IMR-90 (cell line): ENCODE measurements around the gene ADGRG6. TPM values are rescaled to one million over a fixed set of nuclear protein-coding genes. Genes with fewer than 3 reads are reported as not detected.

Experiments used
- ATAC-seq: fragments of 200-7000 bp; cut with Tn5 transposase; 2 replicates; pipeline ENCODE4 v1.9.1; 2020; ENCODE audit warnings: low read depth, mild to moderate bottlenecking, moderate library complexity
- BruUV-seq: library from RNA; stranded (reverse); fragments of 400-500 nt; replicated peaks from 2 replicates; lab custom pipeline; 2021; lab: Mats Ljungman, UMichigan
- CTCF ChIA-PET: fragments of 300-600 bp; formaldehyde crosslinking; extraction: SDS; loops from one replicate; lab custom pipeline; 2021; ENCODE audit warnings: antibody characterized with exemption; lab: Yijun Ruan, JAX
- POLR2A ChIA-PET: fragments of 300-600 bp; sonication (Branson Sonifier 250); formaldehyde crosslinking; loops from one replicate; lab custom pipeline; 2022; ENCODE audit warnings: antibody characterized with exemption; ENCODE audit not compliant: unreplicated experiment; lab: Charles Lee
- DNase-seq: peaks from one replicate; pipeline ENCODE4 v3.0.0; 2013
- H2AFZ ChIP-seq: replicated peaks from 2 replicates; pipeline ENCODE3; 2013; ENCODE audit warnings: low read length, mild to moderate bottlenecking; ENCODE audit not compliant: poor library complexity
- H2AK5ac ChIP-seq: 2 replicates; pipeline ENCODE4 v1.6.1; 2013; ENCODE audit warnings: low read depth, low read length, inconsistent platforms
- H2AK9ac ChIP-seq: replicated peaks from 2 replicates; pipeline ENCODE3; 2013; ENCODE audit warnings: mild to moderate bottlenecking, low read depth, low read length, moderate library complexity; ENCODE audit not compliant: poor library complexity
- H2BK120ac ChIP-seq: 2 replicates; pipeline ENCODE4 v1.6.1; 2013; ENCODE audit warnings: low read depth, low read length, inconsistent platforms
- H2BK15ac ChIP-seq: 3 replicates; pipeline ENCODE4 v1.6.1; 2013; ENCODE audit warnings: low read depth, low read length, inconsistent platforms
- H2BK20ac ChIP-seq: 2 replicates; pipeline ENCODE4 v1.6.1; 2013; ENCODE audit warnings: low read depth, mild to moderate bottlenecking, inconsistent platforms, low read length, moderate library complexity
- H2BK5ac ChIP-seq: 2 replicates; pipeline ENCODE4 v1.6.1; 2013; ENCODE audit warnings: mild to moderate bottlenecking, low read depth, low read length, inconsistent platforms; ENCODE audit not compliant: poor library complexity, severe bottlenecking
- H3K14ac ChIP-seq: replicated peaks from 2 replicates; pipeline ENCODE4 v1.6.1; 2013; ENCODE audit warnings: low read depth, low read length, inconsistent platforms
- H3K18ac ChIP-seq: 2 replicates; pipeline ENCODE4 v1.6.1; 2013; ENCODE audit warnings: low read depth, low read length, control low read depth
- H3K23ac ChIP-seq: 2 replicates; pipeline ENCODE4 v1.6.1; 2013; ENCODE audit warnings: low read depth, low read length, inconsistent platforms
- H3K27ac ChIP-seq: 2 replicates; pipeline ENCODE4 v1.5.1; 2013; ENCODE audit warnings: mild to moderate bottlenecking, control low read depth, low read length; ENCODE audit not compliant: insufficient read depth
- H3K27me3 ChIP-seq: 2 replicates; pipeline ENCODE4 v1.6.1; 2013; ENCODE audit warnings: low read length; ENCODE audit not compliant: control insufficient read depth, insufficient read depth
- H3K36me3 ChIP-seq: 2 replicates; pipeline ENCODE4 v1.6.1; 2013; ENCODE audit warnings: low read length, mixed read lengths; ENCODE audit not compliant: control insufficient read depth, insufficient read depth
- H3K4ac ChIP-seq: 2 replicates; pipeline ENCODE4 v1.6.1; 2013; ENCODE audit warnings: low read depth, low read length, inconsistent platforms
- H3K4me1 ChIP-seq: 2 replicates; pipeline ENCODE4 v1.6.1; 2013; ENCODE audit warnings: low read length, mixed read lengths; ENCODE audit not compliant: control insufficient read depth, insufficient read depth
- H3K4me2 ChIP-seq: 2 replicates; pipeline ENCODE4 v1.6.1; 2013; ENCODE audit warnings: low read depth, mild to moderate bottlenecking, control low read depth, low read length, moderate library complexity
- H3K4me3 ChIP-seq: 2 replicates; pipeline ENCODE4 v1.5.1; 2013; ENCODE audit warnings: low read depth, mild to moderate bottlenecking, control low read depth, low read length, moderate library complexity; ENCODE audit not compliant: insufficient read depth
- H3K56ac ChIP-seq: 2 replicates; pipeline ENCODE4 v1.6.1; 2013; ENCODE audit warnings: low read length, inconsistent platforms; ENCODE audit not compliant: insufficient read depth; ENCODE audit errors: extremely low read depth
- H3K79me1 ChIP-seq, 2 experiments: 2 replicates each; pipeline ENCODE4 v1.6.1; 2013; ENCODE audit warnings: low read length in 2 of 2, inconsistent platforms in 1 of 2, low read depth in 1 of 2
- H3K9ac ChIP-seq: 2 replicates; pipeline ENCODE4 v1.6.1; 2013; ENCODE audit warnings: low read depth, low read length, control low read depth
- H3K9me1 ChIP-seq: 2 replicates; pipeline ENCODE4 v1.6.1; 2013; ENCODE audit warnings: low read length, inconsistent platforms; ENCODE audit not compliant: insufficient read depth
- H3K9me3 ChIP-seq: 2 replicates; pipeline ENCODE4 v1.6.1; 2013; ENCODE audit warnings: low read length; ENCODE audit not compliant: control insufficient read depth, insufficient read depth
- H4K20me1 ChIP-seq: 2 replicates; pipeline ENCODE4 v1.6.1; 2013; ENCODE audit warnings: low read length, inconsistent platforms; ENCODE audit not compliant: insufficient read depth
- H4K5ac ChIP-seq: 2 replicates; pipeline ENCODE4 v1.6.1; 2013; ENCODE audit warnings: mild to moderate bottlenecking, low read depth, low read length, control low read depth
- H4K8ac ChIP-seq, 2 experiments: 2 replicates each; pipeline ENCODE4 v1.6.1; 2013; ENCODE audit warnings: low read depth in 2 of 2, low read length in 2 of 2, control low read depth in 1 of 2, inconsistent platforms in 1 of 2
- H4K91ac ChIP-seq: 2 replicates; pipeline ENCODE4 v1.6.1; 2013; ENCODE audit warnings: low read depth, low read length, inconsistent platforms; ENCODE audit not compliant: insufficient read depth
- CHD1 ChIP-seq: IDR thresholded peaks from 2 replicates; pipeline ENCODE4 v1.6.1; 2012; ENCODE audit warnings: low read depth, low read length, improper control_type of control experiment
- ELK1 ChIP-seq: fragments of 150-350 bp; IDR thresholded peaks from 2 replicates; pipeline ENCODE4 v1.6.1; 2016; ENCODE audit warnings: low read depth, mild to moderate bottlenecking, low read length, moderate library complexity, borderline replicate concordance
- RCOR1 ChIP-seq: IDR thresholded peaks from 2 replicates; pipeline ENCODE4 v1.6.1; 2012; ENCODE audit warnings: mild to moderate bottlenecking, low read length, improper control_type of control experiment; ENCODE audit not compliant: insufficient replicate concordance
- RFX5 ChIP-seq: IDR thresholded peaks from 2 replicates; pipeline ENCODE4 v1.8.0; 2012; ENCODE audit warnings: low read depth, mild to moderate bottlenecking, low read length, moderate library complexity
- WGBS, 2 experiments: methylation state at CpG; one replicate each; pipeline versions ENCODE4 v1.1.5 to v1.1.7; 2013; ENCODE audit warnings: missing lambda C conversion rate in 2 of 2; ENCODE audit not compliant: insufficient read length in 1 of 2; ENCODE audit errors: extremely low coverage in 2 of 2; 5-methylcytosine and 5-hydroxymethylcytosine counted together
- dilution Hi-C: fragments of 300-500 bp; cut with HindIII; formaldehyde crosslinking; loops from one replicate; pipeline ENCODE4 v1.14.3; 2018; ENCODE audit warnings: low sequenced_read_pairs; ENCODE audit not compliant: unreplicated experiment
- in situ Hi-C: fragments of 300-500 bp; cut with MboI; formaldehyde crosslinking; loops from 3 replicates; pipeline ENCODE4 v1.14.3; 2019; ENCODE audit warnings: low sequenced_read_pairs, inconsistent platforms, mixed read lengths
- intact Hi-C: fragments of 100-400 bp; cut with micrococcal nuclease; formaldehyde crosslinking; loops from 2 replicates; pipeline ENCODE4 v1.10.0; 2022
- polyA plus RNA-seq, 3 experiments: library from polyadenylated mRNA; depleted of rRNA; stranded (reverse); fragments of >200 nt; gene quantifications; 2 replicates each; pipeline ENCODE4 v1.2.3, GENCODE V29; 2012; ENCODE audit warnings: low replicate concordance in 1 of 3
- total RNA-seq: library from RNA; depleted of rRNA; stranded (reverse); fragments of >200 nt; gene quantifications from 2 replicates; pipeline ENCODE4 v1.2.3, GENCODE V29; 2012

ADGRG6 gene
- total and polyA plus RNA-seq, 2 of the 4 experiments (the other 2 are of a cell fraction), result 10.0 to 20.3 TPM

GRCh38 chr6:142361779-142362750 is 60.3 kb downstream of the ADGRG6 start (continued):
- TF ChIP-seq ELK1, result no peak

- in situ Hi-C loops, result no loop called here
- Histone ChIP-seq H4K91ac (peak overlapping the region; percentile 77), H3K9ac (peak overlapping the region; percentile 41; the same call in 1 of the 2 replicates), H4K8ac (peak overlapping the region in 1 of 2 experiments; percentile 38; a peak in 1 of 4 replicates), H2BK120ac (peak overlapping the region; percentile 65; the same call in 1 of the 2 replicates), H3K79me1 (peaks cover 4 to 6% of the 10 kb centered on the region in 2 experiments; a peak in 1 of 4 replicates), H3K4me3 (no peak overlapping the region), H2BK20ac (peak overlapping the region; percentile 78; the same call in 1 of the 2 replicates), H3K23ac (no peak overlapping the region), H2BK15ac (peak overlapping the region; percentile 93; the same call in 2 of the 3 replicates), H2AFZ (no peak overlapping the region), H3K4me2 (peak overlapping the region; percentile 38), H3K4ac (peak overlapping the region; percentile 60; the same call in 1 of the 2 replicates), H2AK5ac (no peak overlapping the region), H3K9me3 (no peaks in the 10 kb centered on the region), H4K20me1 (no peaks in the 10 kb centered on the region), H3K27me3 (no peaks in the 10 kb centered on the region), H4K5ac (peak overlapping the region; percentile 72), H3K14ac (peak overlapping the region; percentile 68), H3K36me3 (no peaks in the 10 kb centered on the region), H3K27ac (no peak overlapping the region), H3K9me1 (no peaks in the 10 kb centered on the region), H2BK5ac (peak overlapping the region; percentile 10), H3K4me1 (peaks cover 9% of the 10 kb centered on the region), H3K18ac (peak overlapping the region; percentile 54; the same call in 1 of the 2 replicates), H2AK9ac (no peak overlapping the region), H3K56ac (no peak overlapping the region)
- no peak for TF ChIP-seq CHD1
- no peak for TF ChIP-seq RCOR1
- no peak for TF ChIP-seq RFX5
- intact Hi-C loops, result no loop called here
- ATAC-seq (no peak), DNase-seq (no peak)
- CTCF ChIA-PET, result interaction anchor here (0.6 kb wide), 2 partner anchors 115 to 463 kb away, joined by 3 to 4 read pairs; no protein-coding TSS in a partner anchor
- WGBS, 2 experiments, result no CpG with 5 or more reads among the region's 3 CpGs
- dilution Hi-C loops, result no loop called here
- BruUV-seq, result no TSS peak
- POLR2A ChIA-PET, result no interaction called here
Measured at GRCh38 chr6:142367061-142367460, 65.3 kb downstream of the ADGRG6 start.
